Sigmoid colon (tissue), 7 donors: ENCODE results near the gene FLT1. TPM values are rescaled to one million over a fixed set of nuclear protein-coding genes. Genes with fewer than 3 reads are reported as not detected.

Experiments used
- DNase-seq: peaks from one replicate; pipeline ENCODE4 v3.0.0-alpha.2; 2019
- H3K27ac ChIP-seq, 4 donors: fragments of 200-600 bp; sonication (generic); one replicate each; pipeline ENCODE4 v1.5.1; 2016 to 2019; ENCODE audit warnings: mild to moderate bottlenecking in 1 of 4
- H3K27me3 ChIP-seq, 3 donors: fragments of 200-600 bp; sonication (generic); one replicate each; pipeline ENCODE4 v1.5.1; 2019; ENCODE audit warnings: mild to moderate bottlenecking in 1 of 3
- H3K36me3 ChIP-seq, 4 donors: fragments of 200-600 bp; sonication (generic); one replicate each; pipeline ENCODE4 v1.5.1; 2016 to 2019
- H3K4me1 ChIP-seq, 4 donors: fragments of 200-600 bp; sonication (generic); one replicate each; pipeline ENCODE4 v1.5.1; 2017 to 2019
- H3K4me3 ChIP-seq, 4 donors: fragments of 200-600 bp; sonication (generic); one replicate each; pipeline ENCODE4 v1.5.1; 2017 to 2019; ENCODE audit warnings: mild to moderate bottlenecking in 2 of 4, moderate library complexity in 1 of 4
- H3K9me3 ChIP-seq, 4 donors: fragments of 200-600 bp in 3 of 4; sonication (generic) in 3 of 4; one replicate each; pipeline versions ENCODE4 v1.5.1 to v1.6.1; 2013 to 2019
- CTCF ChIP-seq, 4 experiments: fragments of 450-650 bp in 3 of 4; fragments of 200-600 bp in 1 of 4; IDR thresholded peaks; one replicate each; pipeline ENCODE4 v1.5.1; 2016 to 2019; ENCODE audit warnings: antibody characterized with exemption in 4 of 4, mild to moderate bottlenecking in 3 of 4, moderate library complexity in 2 of 4
- EP300 ChIP-seq, 4 donors: sonication (generic); formaldehyde crosslinking; IDR thresholded peaks; one replicate each; pipeline ENCODE4 v1.6.1; 2017; ENCODE audit warnings: antibody characterized with exemption in 4 of 4
- POLR2A ChIP-seq, 2 donors: fragments of 450-650 bp; IDR thresholded peaks; one replicate each; pipeline ENCODE4 v1.6.1; 2016; ENCODE audit warnings: antibody characterized with exemption in 2 of 2, mild to moderate bottlenecking in 2 of 2, moderate library complexity in 2 of 2
- POLR2AphosphoS5 ChIP-seq, 4 donors: sonication (generic); formaldehyde crosslinking; IDR thresholded peaks; one replicate each; pipeline ENCODE4 v1.6.1; 2017; ENCODE audit warnings: antibody characterized with exemption in 4 of 4
- WGBS, 2 donors: extraction: QIAGEN DNeasy Blood & Tissue Kit; methylation state at CpG; one replicate each; pipeline ENCODE4 v1.1.7; 2013; 5-methylcytosine and 5-hydroxymethylcytosine counted together
- intact Hi-C: fragments of 100-400 bp; cut with DNase I; formaldehyde crosslinking; loops from one replicate; pipeline ENCODE4 v1.15.1; 2023
- polyA plus RNA-seq, 3 donors: library from polyadenylated mRNA; stranded (reverse); fragments of 200-250 nt; gene quantifications; one replicate each; pipeline ENCODE4 v1.2.3, GENCODE V29; 2013
- total RNA-seq, 4 donors: library from RNA; depleted of rRNA; stranded (reverse); fragments of >200 nt; gene quantifications; one replicate each; pipeline ENCODE4 v1.1.0, GENCODE V29; 2016
- donor health status: healthy with polysubstance abuse.
- donor health status: Bipolar disorder and iron deficiency.
- donor health status: healthy.

The FLT1 gene
- total and polyA plus RNA-seq, 7 donors: under 0.01 to 18.3 (median 5.7) TPM

- intact Hi-C loops: no loop called here
- Histone ChIP-seq H3K4me1 (no peaks in the 10 kb centered on the region), H3K27ac (no peak overlapping the region), H3K27me3 (no peaks in the 10 kb centered on the region), H3K4me3 (no peak overlapping the region), H3K9me3 (no peaks in the 10 kb centered on the region), H3K36me3 (peaks cover 0 to 54% (median 7%) of the 10 kb centered on the region in 4 donors)
- no peak for DNase-seq
- 85 to 100% methylated on average over 1 of the region's 1 CpG for WGBS, 2 donors
- no peak for TF ChIP-seq POLR2A (IDR thresholded peaks at IDR 0.05)
- TF ChIP-seq POLR2AphosphoS5 (IDR thresholded peaks at IDR 0.05): no peak
These were observed 208.7 kb downstream of the FLT1 start for GRCh38 chr13:28286263-28286662.

GRCh38 chr13:28283600-28283999, 211.3 kb downstream of the FLT1 start:
- no peaks in the 10 kb centered on the region for H3K9me3 ChIP-seq

GRCh38 chr13:28282451-28282850, 212.5 kb downstream of the FLT1 start:
- TF ChIP-seq POLR2A (IDR thresholded peaks at IDR 0.05) (no peak), POLR2AphosphoS5 (IDR thresholded peaks at IDR 0.05) (no peak), CTCF (IDR thresholded peaks at IDR 0.05) (no peak), EP300 (IDR thresholded peaks at IDR 0.05) (no peak)
- Histone ChIP-seq H3K4me3 (no peak overlapping the region), H3K27ac (no peak overlapping the region), H3K4me1 (no peaks in the 10 kb centered on the region), H3K9me3 (no peaks in the 10 kb centered on the region), H3K36me3 (peaks cover 6 to 67% (median 9%) of the 10 kb centered on the region in 4 donors), H3K27me3 (no peaks in the 10 kb centered on the region)
- intact Hi-C loops: no loop called here
- DNase-seq: no peak
- 73 to 80% methylated on average over 5 of the region's 5 CpGs for WGBS, 2 donors

More at GRCh38 chr13:28283600-28283999, 211.3 kb downstream of the FLT1 start:
- intact Hi-C loops: no loop called here
- TF ChIP-seq CTCF (IDR thresholded peaks at IDR 0.05) (no peak), POLR2A (IDR thresholded peaks at IDR 0.05) (no peak), EP300 (IDR thresholded peaks at IDR 0.05) (no peak), POLR2AphosphoS5 (IDR thresholded peaks at IDR 0.05) (no peak)
- Histone ChIP-seq H3K27me3 (no peaks in the 10 kb centered on the region), H3K36me3 (peaks cover 4 to 72% (median 7%) of the 10 kb centered on the region in 4 donors), H3K4me3 (no peak overlapping the region), H3K27ac (no peak overlapping the region), H3K4me1 (no peaks in the 10 kb centered on the region)
- WGBS, 2 donors: 96 to 97% methylated on average over 3 of the region's 3 CpGs
- no peak for DNase-seq

- Histone ChIP-seq H3K27ac (no peak overlapping the region), H3K4me1 (peaks cover 0 to 2% (median 0%) of the 10 kb centered on the region in 4 donors), H3K27me3 (no peaks in the 10 kb centered on the region), H3K4me3 (no peak overlapping the region), H3K36me3 (peaks cover 0 to 66% (median 8%) of the 10 kb centered on the region in 4 donors), H3K9me3 (no peaks in the 10 kb centered on the region)
- 78 to 86% methylated on average over 3 of the region's 3 CpGs for WGBS, 2 donors
- intact Hi-C loops: no loop called here
- TF ChIP-seq CTCF (IDR thresholded peaks at IDR 0.05): no peak
- TF ChIP-seq POLR2AphosphoS5 (IDR thresholded peaks at IDR 0.05): no peak
- TF ChIP-seq POLR2A (IDR thresholded peaks at IDR 0.05): no peak
- TF ChIP-seq EP300 (IDR thresholded peaks at IDR 0.05): no peak
- DNase-seq: no peak
These were observed 221.0 kb downstream of the FLT1 start for GRCh38 chr13:28273919-28274318.

GRCh38 chr13:28271056-28271840, 223.7 kb downstream of the FLT1 start:
- Histone ChIP-seq H3K4me1 (peaks cover 0 to 3% (median 0%) of the 10 kb centered on the region in 4 donors), H3K4me3 (no peak overlapping the region), H3K9me3 (no peaks in the 10 kb centered on the region), H3K27ac (no peak overlapping the region), H3K27me3 (no peaks in the 10 kb centered on the region), H3K36me3 (peaks cover 0 to 70% (median 13%) of the 10 kb centered on the region in 4 donors)
- intact Hi-C loops: no loop called here
- DNase-seq: no peak
- 87 to 94% methylated on average over 2 of the region's 2 CpGs for WGBS, 2 donors
- no peak for TF ChIP-seq EP300 (IDR thresholded peaks at IDR 0.05)
- TF ChIP-seq POLR2AphosphoS5 (IDR thresholded peaks at IDR 0.05): no peak
- TF ChIP-seq CTCF (IDR thresholded peaks at IDR 0.05): no peak
- no peak for TF ChIP-seq POLR2A (IDR thresholded peaks at IDR 0.05)
